Memory B cell (primary cell): ENCODE measurements around the gene PRDM1.
"Not testable (repeated sequence)": the region's sequence is repeated elsewhere in the genome, so short reads cannot be mapped to it uniquely, and the experiment has no call there.

Source experiments
- ATAC-seq: fragments of 150-1000 bp; cut with Tn5 transposase; 2 replicates; pipeline ENCODE4 v1.10.0; 2021; ENCODE audit warnings: low read depth, mild to moderate bottlenecking, moderate library complexity
- DNase-seq, 2 donors: peaks; one replicate each; pipeline ENCODE4 v3.0.0; 2022; ENCODE audit warnings: low spot score in 2 of 2
- H3K27ac Mint-ChIP-seq: one replicate; pipeline ENCODE4 v1.8.0; 2022; ENCODE audit warnings: mild to moderate bottlenecking, moderate library complexity, mixed read lengths
- H3K27me3 Mint-ChIP-seq: one replicate; pipeline ENCODE4 v1.8.0; 2022; ENCODE audit warnings: mixed read lengths
- H3K36me3 Mint-ChIP-seq: one replicate; pipeline ENCODE4 v1.8.0; 2022; ENCODE audit warnings: mild to moderate bottlenecking, mixed read lengths
- H3K4me1 Mint-ChIP-seq: one replicate; pipeline ENCODE4 v1.8.0; 2022; ENCODE audit warnings: mixed read lengths
- H3K4me3 Mint-ChIP-seq: one replicate; pipeline ENCODE4 v1.8.0; 2022; ENCODE audit warnings: mild to moderate bottlenecking, moderate library complexity, mixed read lengths
- H3K9me3 Mint-ChIP-seq: one replicate; pipeline ENCODE4 v1.8.0; 2022; ENCODE audit warnings: mixed read lengths

Gene PRDM1

DNA sequence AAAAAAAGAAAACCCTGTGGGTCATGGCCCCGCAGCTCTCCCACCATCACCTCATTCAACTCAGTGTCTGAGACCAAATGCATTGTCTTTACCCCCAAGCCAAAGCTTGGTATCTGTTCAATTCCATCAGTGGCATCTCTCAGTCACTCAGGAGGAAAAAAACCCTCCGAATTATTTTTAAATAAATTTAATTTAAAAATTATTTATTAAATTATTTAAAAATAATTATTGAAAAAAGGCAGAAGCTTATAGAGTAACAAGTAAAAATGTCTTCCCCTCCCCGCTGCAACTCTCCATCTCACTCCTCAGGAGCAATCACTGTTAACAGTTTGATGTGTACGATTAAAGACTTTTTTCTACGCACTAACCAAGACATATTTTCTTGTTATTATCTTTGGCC, 50.7 kb downstream of the PRDM1 start:
- no peak overlapping the region for H3K4me3 Mint-ChIP-seq
- ATAC-seq (no peak), DNase-seq (no peak)
- H3K4me1 Mint-ChIP-seq = peaks cover 17% of the 10 kb centered on the region
- no peaks in the 10 kb centered on the region for H3K27me3 Mint-ChIP-seq
- no peaks in the 10 kb centered on the region for H3K36me3 Mint-ChIP-seq
- H3K9me3 Mint-ChIP-seq = no peaks in the 10 kb centered on the region
- no peak overlapping the region for H3K27ac Mint-ChIP-seq

DNA sequence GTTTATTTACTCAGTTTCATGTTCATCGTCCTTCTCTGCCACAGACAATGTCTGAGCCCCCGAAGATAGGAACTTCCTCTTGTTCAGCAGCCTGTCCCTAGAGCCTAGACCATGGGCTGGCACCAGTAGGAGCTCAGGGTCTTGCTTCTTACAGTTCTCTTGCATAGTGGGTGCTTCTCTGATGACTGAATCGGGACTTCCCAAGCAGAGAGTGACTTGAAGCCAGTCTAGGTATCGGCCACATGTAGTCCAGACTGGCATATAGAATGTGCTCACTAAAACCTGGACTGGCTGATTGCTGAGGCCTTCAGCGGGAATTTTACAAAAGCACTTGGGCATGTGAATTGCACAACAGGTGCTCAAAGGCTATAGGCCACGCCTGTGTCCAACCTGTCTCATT, 52.0 kb downstream of the PRDM1 start:
- Mint-ChIP-seq H3K36me3 (no peaks in the 10 kb centered on the region), H3K4me3 (no peak overlapping the region), H3K27ac (no peak overlapping the region), H3K9me3 (no peaks in the 10 kb centered on the region), H3K4me1 (peaks cover 27% of the 10 kb centered on the region), H3K27me3 (no peaks in the 10 kb centered on the region)
- DNase-seq = no peak
- peak; percentile 37 for ATAC-seq

DNA sequence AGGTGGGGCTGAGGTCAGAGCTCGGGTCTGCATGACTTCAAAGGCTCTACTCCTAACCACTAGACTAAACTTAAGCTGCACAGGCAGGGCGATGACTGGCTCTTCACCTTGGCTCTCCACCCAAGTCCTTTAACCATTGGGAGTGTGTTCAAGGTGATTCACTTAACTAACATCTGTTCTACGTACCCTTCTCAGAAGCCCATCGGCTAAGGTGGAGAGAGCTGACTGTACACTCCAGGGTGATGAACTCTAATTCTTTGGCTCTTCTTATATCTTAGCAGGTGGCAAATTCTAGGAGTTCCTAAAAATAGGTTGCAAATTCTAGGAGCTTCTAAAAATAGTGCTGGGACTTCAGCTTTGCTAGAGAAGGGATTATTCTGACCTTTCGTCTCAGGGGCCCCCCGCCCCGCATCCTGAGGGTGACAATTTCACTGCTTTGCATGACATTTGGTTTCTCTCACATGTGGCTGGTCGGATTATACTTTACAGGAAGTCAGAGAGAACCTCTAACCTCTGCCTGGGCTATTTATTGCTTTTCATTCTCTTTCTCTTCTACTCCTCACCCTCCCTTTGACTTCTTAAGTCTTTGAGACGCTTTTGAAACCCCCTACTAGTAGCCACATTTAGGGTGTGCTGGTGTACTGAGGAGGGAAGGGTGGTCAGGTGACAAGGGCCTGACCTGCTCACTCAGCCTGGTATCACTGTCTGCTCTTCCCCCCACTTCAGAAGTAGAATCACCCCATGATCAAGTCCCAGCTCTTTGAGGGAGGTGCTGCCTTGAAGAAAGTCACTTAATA, 55.5 kb downstream of the PRDM1 start:
- DNase-seq (no peak), ATAC-seq (peak; percentile 72)
- no peaks in the 10 kb centered on the region for H3K27me3 Mint-ChIP-seq

DNA sequence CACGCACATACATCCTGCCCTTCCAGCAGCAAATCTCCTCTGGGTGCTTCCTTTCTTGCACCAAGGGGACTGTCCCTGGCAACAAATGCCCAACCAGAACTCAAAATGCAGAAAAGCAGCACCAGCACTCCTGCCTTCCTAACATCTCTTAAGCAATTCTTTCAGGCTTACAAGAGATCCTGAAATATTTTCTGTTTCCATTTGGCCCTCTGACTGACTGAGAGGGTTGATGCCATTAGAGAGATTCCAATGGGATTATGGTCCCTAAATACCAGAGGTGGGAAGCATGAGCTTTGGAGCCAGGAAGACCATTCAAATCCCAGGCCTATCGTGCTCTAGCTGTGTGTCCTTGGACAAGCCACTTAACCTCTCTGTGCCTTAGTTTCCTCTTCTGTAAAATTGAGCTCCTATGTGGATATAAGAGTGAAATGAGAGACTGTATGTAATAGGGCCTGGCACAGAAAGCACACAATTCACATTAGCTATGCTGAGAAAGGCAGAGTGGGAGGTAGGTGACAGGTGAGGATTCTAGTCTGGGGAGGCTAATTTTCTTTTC, 56.8 kb downstream of the PRDM1 start:
- DNase-seq (no peak), ATAC-seq (no peak)
- Mint-ChIP-seq H3K9me3 (no peaks in the 10 kb centered on the region), H3K36me3 (no peaks in the 10 kb centered on the region), H3K27me3 (no peaks in the 10 kb centered on the region), H3K4me3 (no peak overlapping the region), H3K27ac (no peak overlapping the region), H3K4me1 (peaks cover 33% of the 10 kb centered on the region)

More for the DNA sequence above, 55.5 kb downstream of the PRDM1 start:
- peak overlapping the region; percentile 90 for H3K27ac Mint-ChIP-seq
- peak overlapping the region; percentile 77 for H3K4me3 Mint-ChIP-seq
- H3K36me3 Mint-ChIP-seq = no peaks in the 10 kb centered on the region
- no peaks in the 10 kb centered on the region for H3K9me3 Mint-ChIP-seq
- peaks cover 32% of the 10 kb centered on the region for H3K4me1 Mint-ChIP-seq

DNA sequence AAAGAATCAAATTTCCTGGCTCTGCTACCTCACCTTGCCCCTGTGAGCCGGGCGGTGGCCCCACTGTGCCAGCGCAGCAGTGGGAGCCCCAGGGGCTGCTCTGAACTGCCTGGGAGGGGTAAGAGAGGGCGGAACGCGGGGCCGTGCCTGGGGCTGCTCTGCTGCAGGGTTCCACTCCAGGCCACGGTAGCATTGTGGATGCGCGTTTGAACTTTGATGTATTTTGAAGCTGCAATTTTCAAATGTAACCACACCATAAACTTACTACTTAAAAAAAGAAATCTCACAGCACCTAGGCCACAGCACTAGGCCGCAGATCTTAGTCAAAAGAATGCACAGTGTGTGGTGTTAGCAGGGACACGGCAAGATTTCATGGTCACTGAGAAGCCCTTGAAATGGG, 57.5 kb downstream of the PRDM1 start:
- H3K36me3 Mint-ChIP-seq = no peaks in the 10 kb centered on the region
- H3K9me3 Mint-ChIP-seq = no peaks in the 10 kb centered on the region
- ATAC-seq (no peak), DNase-seq (no peak)
- H3K27ac Mint-ChIP-seq = no peak overlapping the region
- peaks cover 29% of the 10 kb centered on the region for H3K4me1 Mint-ChIP-seq
- no peak overlapping the region for H3K4me3 Mint-ChIP-seq
- H3K27me3 Mint-ChIP-seq = no peaks in the 10 kb centered on the region

DNA sequence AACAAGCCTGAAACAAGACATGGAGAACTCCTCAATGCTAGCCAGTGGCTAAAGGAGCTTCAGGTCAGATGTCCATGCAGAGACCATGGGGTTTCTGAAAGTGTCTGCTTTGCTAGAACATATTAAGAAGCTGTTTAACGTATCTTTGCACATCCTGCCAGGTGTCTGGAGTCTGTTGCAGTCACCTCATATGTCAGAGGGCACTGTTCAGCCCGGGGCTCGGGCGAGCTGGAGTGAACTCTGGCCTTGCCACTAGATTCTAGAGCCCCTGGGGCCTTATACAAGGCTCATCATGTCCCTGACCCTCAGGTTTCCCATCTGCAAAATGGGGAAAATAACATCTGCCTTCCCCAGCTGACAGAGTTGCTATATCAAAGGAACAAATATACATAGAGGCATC, 59.0 kb downstream of the PRDM1 start:
- peaks cover 29% of the 10 kb centered on the region for H3K4me1 Mint-ChIP-seq
- no peak overlapping the region for H3K4me3 Mint-ChIP-seq
- no peaks in the 10 kb centered on the region for H3K36me3 Mint-ChIP-seq
- no peaks in the 10 kb centered on the region for H3K27me3 Mint-ChIP-seq
- no peak for DNase-seq
- no peaks in the 10 kb centered on the region for H3K9me3 Mint-ChIP-seq
- H3K27ac Mint-ChIP-seq = no peak overlapping the region
- ATAC-seq = no peak

DNA sequence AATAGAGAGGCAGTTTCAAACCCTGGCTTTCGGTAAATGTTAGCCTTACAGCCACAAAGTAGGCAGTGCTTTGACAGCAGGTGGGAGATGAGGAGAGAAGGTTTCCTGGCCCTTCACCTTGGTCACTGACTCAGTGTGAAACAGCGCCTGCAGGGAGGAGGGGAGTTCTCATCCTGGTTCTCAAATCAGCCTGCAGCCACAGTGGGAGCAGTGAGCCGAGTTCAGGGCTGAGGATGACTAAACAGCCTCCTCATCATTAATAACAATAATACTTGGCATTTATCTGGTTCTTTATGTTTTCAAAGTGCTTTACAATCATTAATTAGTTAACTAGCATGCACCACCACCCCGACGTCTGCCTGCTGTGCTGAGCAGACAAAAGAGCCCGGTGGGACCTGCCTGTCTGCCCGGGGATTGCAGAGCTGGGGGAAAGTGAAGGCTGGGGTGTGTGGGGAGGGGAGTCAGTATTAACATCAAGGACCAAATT, 59.6 kb downstream of the PRDM1 start:
- no peak for DNase-seq

DNA sequence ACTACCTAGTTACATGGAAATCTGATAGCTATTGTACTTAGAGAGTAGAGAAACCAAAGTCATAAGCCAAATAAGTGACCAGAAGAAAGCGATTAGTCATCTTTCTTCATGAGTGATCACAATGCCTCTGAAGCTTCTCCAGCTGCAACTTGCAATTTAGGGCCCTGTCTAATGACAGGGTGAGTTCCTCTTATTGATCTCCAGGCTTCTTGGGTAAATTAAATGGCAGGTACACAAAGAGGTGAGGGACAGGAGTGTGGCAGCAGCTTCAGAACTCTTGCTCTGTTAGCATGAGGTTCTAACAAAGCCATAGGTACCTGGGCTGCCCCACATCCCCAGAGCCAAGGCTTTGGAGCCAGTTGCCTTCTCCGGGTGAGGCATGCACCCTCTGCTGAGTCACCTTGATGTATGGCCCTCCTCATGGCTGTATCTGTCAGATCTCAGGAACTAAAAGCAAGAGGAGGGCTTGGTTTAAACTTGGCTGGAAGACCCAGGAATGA, 60.8 kb downstream of the PRDM1 start:
- no peak overlapping the region for H3K4me3 Mint-ChIP-seq
- no peaks in the 10 kb centered on the region for H3K36me3 Mint-ChIP-seq
- H3K9me3 Mint-ChIP-seq = no peaks in the 10 kb centered on the region
- no peak overlapping the region for H3K27ac Mint-ChIP-seq
- H3K4me1 Mint-ChIP-seq = peaks cover 21% of the 10 kb centered on the region
- no peaks in the 10 kb centered on the region for H3K27me3 Mint-ChIP-seq
- ATAC-seq (no peak), DNase-seq (no peak)

More for the DNA sequence above, 59.6 kb downstream of the PRDM1 start:
- H3K36me3 Mint-ChIP-seq = no peaks in the 10 kb centered on the region
- H3K4me3 Mint-ChIP-seq = no peak overlapping the region
- ATAC-seq = no peak
- H3K27ac Mint-ChIP-seq = no peak overlapping the region
- H3K27me3 Mint-ChIP-seq = no peaks in the 10 kb centered on the region
- H3K9me3 Mint-ChIP-seq = no peaks in the 10 kb centered on the region
- H3K4me1 Mint-ChIP-seq = peaks cover 29% of the 10 kb centered on the region

DNA sequence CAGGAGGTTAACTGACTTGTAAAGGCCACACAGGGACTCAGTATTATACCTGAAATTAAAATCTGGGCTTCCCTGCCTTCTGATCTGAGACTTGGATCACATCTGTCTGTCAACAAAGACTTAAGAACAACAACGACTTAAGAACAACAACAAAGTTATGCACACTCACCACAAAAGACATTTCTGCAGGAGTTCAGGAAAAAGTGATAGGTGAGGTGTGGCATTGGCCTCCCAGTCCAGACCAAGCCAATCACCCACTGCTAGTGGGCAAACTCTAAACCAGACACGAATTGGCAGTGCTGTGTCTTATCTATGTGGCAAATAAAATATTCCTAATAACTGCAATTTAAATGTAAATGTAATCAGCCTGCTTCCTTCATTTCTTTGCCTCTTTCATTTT, 61.3 kb downstream of the PRDM1 start:
- no peaks in the 10 kb centered on the region for H3K9me3 Mint-ChIP-seq
- DNase-seq (no peak), ATAC-seq (no peak)
- no peaks in the 10 kb centered on the region for H3K27me3 Mint-ChIP-seq
- no peaks in the 10 kb centered on the region for H3K36me3 Mint-ChIP-seq
- no peak overlapping the region for H3K27ac Mint-ChIP-seq
- no peak overlapping the region for H3K4me3 Mint-ChIP-seq
- H3K4me1 Mint-ChIP-seq = peaks cover 15% of the 10 kb centered on the region

DNA sequence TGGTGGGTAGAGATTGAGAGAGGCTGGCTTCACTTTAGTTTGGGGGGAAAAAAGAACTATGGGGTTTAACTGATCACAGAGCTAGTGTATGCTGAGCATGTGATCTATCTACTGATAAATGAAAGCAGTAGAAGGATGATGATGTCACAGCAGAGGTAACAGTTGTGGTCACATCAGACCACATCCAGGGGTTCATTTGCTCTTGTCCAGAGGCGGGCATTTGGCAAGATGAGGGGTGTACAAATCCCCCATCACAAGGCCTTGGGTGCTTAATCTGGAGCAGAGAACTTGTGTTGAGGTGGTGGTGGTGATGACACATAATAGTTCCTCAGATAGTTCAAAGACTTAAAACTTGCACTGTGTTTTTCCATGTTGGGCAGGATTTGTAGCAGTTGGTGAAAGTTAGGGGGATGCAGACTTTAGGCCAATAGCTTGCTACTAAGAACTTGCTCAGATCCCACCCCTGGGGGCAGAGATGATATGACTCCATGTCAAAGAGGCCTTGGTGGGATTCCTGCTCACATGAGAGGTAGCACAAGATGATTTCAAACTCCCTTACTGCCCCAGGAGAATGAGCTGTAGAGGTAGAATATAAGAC, 63.4 kb downstream of the PRDM1 start:
- DNase-seq (no peak), ATAC-seq (no peak)
- H3K9me3 Mint-ChIP-seq = no peaks in the 10 kb centered on the region
- peaks cover 13% of the 10 kb centered on the region for H3K4me1 Mint-ChIP-seq
- H3K4me3 Mint-ChIP-seq = no peak overlapping the region
- no peak overlapping the region for H3K27ac Mint-ChIP-seq
- H3K27me3 Mint-ChIP-seq = no peaks in the 10 kb centered on the region
- no peaks in the 10 kb centered on the region for H3K36me3 Mint-ChIP-seq

DNA sequence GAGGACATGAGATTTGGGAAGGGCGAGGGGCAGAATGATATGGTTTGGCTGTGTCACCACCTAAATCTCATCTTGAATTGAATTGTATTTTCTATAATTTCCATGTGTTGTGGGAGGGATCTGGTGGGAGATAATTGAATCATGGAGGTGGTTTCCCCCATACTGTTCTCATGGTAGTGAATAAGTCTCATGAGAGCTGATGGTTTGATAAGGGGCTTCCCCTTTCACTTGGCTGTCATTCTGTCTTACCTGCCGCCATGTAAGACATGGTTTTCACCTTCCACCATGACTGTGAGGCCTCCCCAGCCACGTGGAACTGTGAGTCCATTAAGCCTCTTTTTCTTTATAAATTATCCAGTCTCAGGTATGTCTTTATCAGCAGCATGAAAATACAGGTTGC, 66.3 kb downstream of the PRDM1 start:
- H3K9me3 Mint-ChIP-seq, H3K36me3 Mint-ChIP-seq, ATAC-seq, H3K27ac Mint-ChIP-seq, H3K4me1 Mint-ChIP-seq, H3K4me3 Mint-ChIP-seq, H3K27me3 Mint-ChIP-seq, DNase-seq: not testable (repeated sequence)

DNA sequence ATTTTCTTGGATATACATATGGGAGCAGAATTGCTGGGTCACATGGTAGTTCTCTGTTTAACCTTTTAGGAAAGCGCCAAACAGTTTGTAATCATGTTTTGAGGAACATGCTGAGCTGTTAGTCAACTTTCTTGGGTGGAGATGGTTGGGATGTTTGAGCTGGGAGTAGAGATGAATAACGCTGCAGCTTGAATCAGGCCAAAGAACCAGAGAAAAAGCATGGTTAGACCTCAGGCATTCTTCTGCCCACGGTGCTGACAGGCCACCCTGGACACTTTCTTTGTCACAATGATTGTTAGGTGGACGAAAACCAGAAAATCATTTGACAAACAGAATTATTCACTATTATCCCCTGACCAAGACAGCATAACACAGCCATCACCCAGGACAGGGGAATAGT, 66.8 kb downstream of the PRDM1 start:
- H3K9me3 Mint-ChIP-seq = no peaks in the 10 kb centered on the region
- H3K4me3 Mint-ChIP-seq = no peak overlapping the region
- H3K4me1 Mint-ChIP-seq = no peaks in the 10 kb centered on the region
- no peak overlapping the region for H3K27ac Mint-ChIP-seq
- H3K36me3 Mint-ChIP-seq = no peaks in the 10 kb centered on the region
- DNase-seq = no peak
- H3K27me3 Mint-ChIP-seq = no peaks in the 10 kb centered on the region
- ATAC-seq = no peak

DNA sequence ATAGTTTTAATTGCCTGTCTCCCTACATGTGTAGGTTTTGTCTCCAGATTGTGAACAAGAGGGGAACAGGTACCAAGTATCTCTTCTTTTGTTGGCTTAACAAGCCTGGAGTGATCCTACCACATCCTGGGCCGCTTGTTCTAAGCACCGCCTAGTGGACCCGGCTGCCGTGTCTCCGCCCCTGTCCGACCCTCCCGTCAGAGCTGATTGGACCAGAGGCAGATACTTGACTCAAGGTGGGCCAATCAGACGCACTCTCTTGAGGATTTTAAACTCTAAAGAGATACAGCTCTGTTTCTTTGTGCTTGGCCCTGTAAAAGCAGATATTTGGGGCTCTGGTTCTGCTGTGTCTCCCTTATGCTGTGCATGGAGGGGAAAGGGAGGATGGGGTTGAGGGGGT, 68.2 kb downstream of the PRDM1 start:
- no peaks in the 10 kb centered on the region for H3K27me3 Mint-ChIP-seq
- no peak overlapping the region for H3K27ac Mint-ChIP-seq
- no peak overlapping the region for H3K4me3 Mint-ChIP-seq
- ATAC-seq = no peak
- no peaks in the 10 kb centered on the region for H3K4me1 Mint-ChIP-seq
- no peaks in the 10 kb centered on the region for H3K9me3 Mint-ChIP-seq
- no peaks in the 10 kb centered on the region for H3K36me3 Mint-ChIP-seq
- no peak for DNase-seq

DNA sequence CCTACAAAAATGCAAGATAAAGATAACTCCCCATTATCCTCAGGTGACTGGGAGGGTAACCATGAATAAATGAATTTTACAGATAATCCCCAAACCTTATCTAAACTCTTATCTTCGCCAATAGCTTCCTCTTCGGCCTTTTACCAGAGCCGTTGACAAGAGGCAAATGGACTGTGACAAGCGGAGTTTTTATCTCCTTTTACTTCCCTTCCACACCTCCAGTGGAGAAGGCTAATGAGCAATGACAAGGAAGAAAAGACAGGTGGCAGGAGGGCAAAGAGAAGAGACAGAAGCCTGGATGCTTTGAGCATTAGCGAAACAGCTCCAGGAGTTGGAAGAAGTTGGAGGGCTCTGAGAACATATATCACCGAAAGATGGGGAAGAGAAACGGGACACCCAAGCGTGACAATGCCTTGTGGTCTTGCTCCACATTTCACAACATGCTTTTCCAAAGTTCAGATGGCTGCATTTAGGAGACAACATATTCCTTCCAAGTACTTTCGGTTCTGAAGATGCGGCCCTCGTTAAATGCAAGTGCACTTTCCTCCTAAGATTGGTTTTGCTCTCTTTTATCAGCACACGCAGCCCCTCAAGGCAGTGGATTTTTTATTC, 69.2 kb downstream of the PRDM1 start:
- H3K9me3 Mint-ChIP-seq = no peaks in the 10 kb centered on the region
- no peaks in the 10 kb centered on the region for H3K27me3 Mint-ChIP-seq
- H3K4me3 Mint-ChIP-seq = no peak overlapping the region
- no peaks in the 10 kb centered on the region for H3K36me3 Mint-ChIP-seq
- no peaks in the 10 kb centered on the region for H3K4me1 Mint-ChIP-seq
- H3K27ac Mint-ChIP-seq = no peak overlapping the region
- DNase-seq (no peak), ATAC-seq (no peak)
